GM19395 (cell line): Measurements from ENCODE around the gene LEMD3.

Source experiments
- ATAC-seq: cut with Tn5 transposase; IDR thresholded peaks from one replicate; pipeline ENCODE4 v1.9.1; 2021; ENCODE audit warnings: mild to moderate bottlenecking, moderate library complexity; ENCODE audit not compliant: unreplicated experiment

Gene LEMD3

DNA sequence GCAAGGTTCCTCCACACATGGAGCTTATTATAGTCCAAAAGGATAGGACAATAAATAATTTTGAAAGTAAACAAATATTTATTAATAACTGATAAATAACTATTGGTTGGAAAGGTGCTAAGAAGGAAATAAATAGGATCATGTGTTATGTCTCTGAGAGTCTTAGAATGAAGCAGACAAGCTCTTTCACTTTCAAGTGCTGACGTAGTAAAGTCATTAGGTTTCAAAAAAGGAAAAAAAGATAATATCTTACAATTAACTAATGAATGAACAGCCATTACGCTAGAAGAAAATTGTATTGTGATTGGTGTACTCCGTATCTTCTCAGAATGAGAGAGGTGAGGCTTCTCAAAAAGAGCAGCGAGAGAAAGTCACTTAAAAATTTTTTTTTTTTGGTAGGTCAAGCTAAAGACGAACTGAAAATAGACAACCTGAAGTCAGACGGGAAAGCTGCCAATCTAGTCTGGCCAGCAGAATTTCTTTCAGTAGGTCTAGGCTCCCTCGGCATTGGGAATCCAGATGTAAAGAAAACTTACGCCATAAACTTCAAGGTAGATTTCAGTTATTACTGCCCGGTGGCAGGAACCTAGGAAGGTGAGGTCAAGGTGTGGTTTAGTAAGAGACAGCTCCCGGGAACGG lies 583 bp upstream of the LEMD3 start:
- peak; percentile 9 for ATAC-seq

GRCh38 chr12:65170209-65170881 lies 962 bp downstream of the LEMD3 start:
- peak; percentile 60 for ATAC-seq

DNA sequence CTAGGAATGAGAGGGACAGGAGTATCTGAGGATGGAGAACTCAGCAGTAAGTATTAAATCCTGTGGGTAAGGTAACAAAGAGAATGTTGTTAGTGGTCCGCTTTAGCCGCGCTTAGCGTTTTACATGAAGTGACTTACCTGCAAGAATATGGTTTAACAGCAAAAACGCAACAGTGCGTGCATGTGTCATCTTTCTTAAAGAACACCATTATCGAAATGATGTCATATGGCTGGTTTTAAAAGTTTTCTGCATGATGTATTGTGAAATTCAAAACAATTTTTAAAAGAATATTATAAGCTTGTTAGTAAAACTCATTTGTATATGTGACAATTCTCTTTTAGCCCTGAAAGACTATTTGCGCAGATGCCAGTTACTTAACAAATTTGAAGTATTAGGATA lies 1.7 kb downstream of the LEMD3 start:
- ATAC-seq, result no peak

- no peak for ATAC-seq
Observed at GRCh38 chr12:65171870-65172269, 2.5 kb downstream of the LEMD3 start.

- ATAC-seq, result no peak
Observed at GRCh38 chr12:65175385-65175784, 6.0 kb downstream of the LEMD3 start.

GRCh38 chr12:65182012-65182739 lies 12.8 kb downstream of the LEMD3 start:
- no peak for ATAC-seq

- ATAC-seq, result no peak
Observed at GRCh38 chr12:65184176-65184857, 14.9 kb downstream of the LEMD3 start.

DNA sequence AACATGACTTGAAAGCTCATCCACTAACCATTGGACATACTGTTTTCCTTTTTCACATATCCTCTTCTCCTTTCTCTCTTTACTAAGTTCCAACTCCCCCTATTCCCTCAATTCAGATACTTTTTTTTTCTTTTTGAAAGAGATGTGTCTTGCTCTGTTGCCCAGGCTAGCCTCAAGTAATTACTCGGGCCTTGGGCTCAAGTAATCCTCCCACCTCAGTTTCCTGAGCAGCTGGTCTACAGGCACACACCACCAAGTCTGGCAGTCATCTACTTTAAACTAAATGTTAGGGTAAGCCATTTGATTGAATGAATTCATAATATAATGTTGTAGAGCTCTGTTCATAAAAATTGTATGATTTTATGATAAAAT lies 15.5 kb downstream of the LEMD3 start:
- no peak for ATAC-seq

- no peak for ATAC-seq
Observed at GRCh38 chr12:65187665-65188064, 18.3 kb downstream of the LEMD3 start.

GRCh38 chr12:65188179-65188701 lies 18.9 kb downstream of the LEMD3 start:
- peak; percentile 52 for ATAC-seq

GRCh38 chr12:65189028-65189718 lies 19.8 kb downstream of the LEMD3 start:
- peak; percentile 98 for ATAC-seq

GRCh38 chr12:65192963-65193516 lies 23.7 kb downstream of the LEMD3 start:
- no peak for ATAC-seq

- ATAC-seq, result no peak
Observed at GRCh38 chr12:65194949-65195348, 25.6 kb downstream of the LEMD3 start.

GRCh38 chr12:65195387-65196055 lies 26.1 kb downstream of the LEMD3 start:
- ATAC-seq, result no peak

- ATAC-seq, result no peak
Observed at GRCh38 chr12:65196762-65197567, 27.6 kb downstream of the LEMD3 start.

DNA sequence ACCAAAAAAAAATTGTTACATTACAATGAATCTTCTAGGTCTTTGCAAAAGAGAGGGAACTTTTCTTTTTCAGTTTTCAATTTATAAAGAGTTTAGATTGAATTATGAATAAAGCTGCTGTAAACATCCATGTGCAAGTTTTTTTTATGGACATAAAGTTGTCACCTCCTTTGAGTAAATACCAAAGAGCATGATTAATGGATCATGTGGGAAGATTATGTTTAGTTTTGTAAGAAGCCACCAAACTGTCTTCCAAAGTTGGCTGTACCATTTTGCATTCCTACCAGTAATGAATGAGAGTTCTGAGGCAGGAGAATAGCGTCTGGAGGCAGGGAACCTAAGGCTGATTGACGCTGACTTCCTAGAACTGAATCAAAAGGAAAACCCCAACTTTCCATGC lies 30.2 kb downstream of the LEMD3 start:
- no peak for ATAC-seq

- ATAC-seq, result no peak
Observed at GRCh38 chr12:65200007-65200665, 30.8 kb downstream of the LEMD3 start.

GRCh38 chr12:65203376-65203775 lies 34.0 kb downstream of the LEMD3 start:
- no peak for ATAC-seq
